HG03175 (cell line): ENCODE measurements around the gene EBF3.

Experiments used
- ATAC-seq: cut with Tn5 transposase; IDR thresholded peaks from one replicate; pipeline ENCODE4 v1.9.1; 2021; ENCODE audit warnings: mild to moderate bottlenecking, moderate library complexity; ENCODE audit not compliant: unreplicated experiment

Gene EBF3

DNA sequence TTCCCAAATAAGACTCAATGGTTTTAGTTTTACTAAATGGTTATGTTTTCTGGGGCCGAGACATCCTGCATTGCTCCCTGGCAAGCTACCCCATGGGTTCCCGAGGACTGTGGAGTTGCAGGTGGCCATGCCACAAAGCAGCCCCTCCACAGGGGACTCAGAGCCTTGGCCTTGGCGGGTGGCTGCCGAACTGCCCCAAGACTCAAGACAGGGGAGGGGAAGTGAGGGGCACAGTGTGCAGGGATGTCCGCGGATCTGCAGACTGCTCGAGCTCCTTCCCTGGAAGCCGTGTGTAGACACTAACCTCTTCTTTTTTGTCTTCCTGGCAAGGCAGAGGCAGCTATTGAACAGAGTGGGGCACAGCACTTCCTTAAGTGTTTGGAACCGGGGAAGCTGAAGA, 154.6 kb downstream of the EBF3 start:
- ATAC-seq: no peak

GRCh38 chr10:129808092-129808983, 155.7 kb downstream of the EBF3 start:
- no peak for ATAC-seq

- ATAC-seq: no peak
Measured at GRCh38 chr10:129807211-129807610, 156.9 kb downstream of the EBF3 start.

GRCh38 chr10:129800796-129801340, 163.2 kb downstream of the EBF3 start:
- no peak for ATAC-seq

DNA sequence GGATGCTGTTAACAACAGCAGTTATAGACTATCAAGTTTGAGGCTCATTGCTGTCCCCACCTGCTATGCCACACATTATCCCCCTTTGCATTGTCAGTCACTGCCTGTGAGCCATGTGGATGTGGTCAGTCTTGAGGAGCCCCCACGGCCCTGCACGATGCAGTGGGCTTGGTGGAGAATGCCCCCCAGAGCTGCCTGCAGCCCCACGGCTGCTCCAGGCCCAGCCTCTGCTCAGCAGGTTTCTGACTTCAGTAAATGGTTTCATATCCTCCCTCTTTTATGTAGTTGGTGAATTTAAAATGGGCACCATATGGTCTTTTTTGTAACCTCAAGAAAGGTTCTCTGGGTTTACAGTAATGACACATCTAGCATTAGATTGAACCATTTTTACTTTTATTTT, 164.1 kb downstream of the EBF3 start:
- ATAC-seq: no peak

GRCh38 chr10:129796710-129797420, 167.2 kb downstream of the EBF3 start:
- ATAC-seq: no peak

GRCh38 chr10:129793996-129794395, 170.1 kb downstream of the EBF3 start:
- no peak for ATAC-seq

GRCh38 chr10:129793479-129793878, 170.6 kb downstream of the EBF3 start:
- ATAC-seq: no peak

DNA sequence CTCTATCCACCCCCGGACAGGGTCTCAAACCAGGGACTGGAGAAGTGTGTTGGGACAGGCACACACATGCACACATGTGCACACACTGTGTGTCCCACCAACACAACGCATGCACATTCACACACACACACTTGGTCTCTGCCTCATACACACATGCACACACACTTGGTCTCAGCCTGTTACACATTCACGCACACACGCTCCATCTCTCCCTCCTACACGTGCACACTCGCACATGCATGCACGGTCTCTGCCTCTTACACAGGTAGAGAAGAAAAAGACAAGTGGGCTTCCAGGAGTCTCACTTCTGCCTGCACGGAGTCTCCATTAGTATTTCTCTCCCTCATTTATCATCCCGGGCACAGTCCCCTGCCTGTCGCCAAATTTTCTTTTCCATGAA, 171.2 kb downstream of the EBF3 start:
- ATAC-seq: no peak

GRCh38 chr10:129792141-129792540, 171.9 kb downstream of the EBF3 start:
- ATAC-seq: no peak

- ATAC-seq: no peak
Measured at GRCh38 chr10:129790715-129791446, 173.2 kb downstream of the EBF3 start.

DNA sequence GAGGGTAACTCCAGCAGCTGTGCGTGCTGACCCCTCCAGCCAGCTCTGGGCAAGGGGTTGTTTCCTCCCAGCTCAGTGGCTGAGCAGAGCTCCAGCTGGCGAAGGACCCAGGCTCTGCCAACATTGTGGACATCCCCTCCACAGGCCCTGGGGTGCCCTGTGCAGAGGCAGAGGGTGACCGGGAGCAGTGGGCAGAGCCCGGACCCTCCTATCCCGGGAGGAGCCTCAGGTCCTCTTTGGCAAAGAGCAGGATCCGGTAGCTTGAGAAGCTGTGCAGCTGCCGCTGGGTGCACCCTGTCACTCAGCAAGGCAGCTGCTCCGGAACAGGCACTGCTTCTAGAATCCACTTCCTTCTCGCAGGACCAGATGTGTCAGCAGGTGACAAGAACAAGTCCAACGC, 175.9 kb downstream of the EBF3 start:
- ATAC-seq: no peak

DNA sequence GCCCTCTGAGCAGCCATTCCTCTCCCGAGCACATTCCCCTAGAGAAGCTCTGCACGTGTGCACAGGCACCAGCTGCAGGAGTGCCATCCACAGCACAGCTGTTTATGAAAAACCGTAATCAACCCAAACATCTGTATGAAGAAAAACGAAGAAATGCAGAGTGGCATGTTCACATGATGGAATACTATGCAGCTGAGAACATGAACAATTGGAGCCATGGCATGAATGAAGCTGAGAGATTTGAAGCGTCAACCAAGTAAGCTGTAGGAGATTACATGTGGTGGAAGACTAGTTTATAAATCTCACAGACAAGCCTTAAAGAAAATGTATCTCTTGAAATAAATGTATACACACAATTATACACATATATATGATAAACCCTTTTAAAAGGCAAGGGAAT, 176.5 kb downstream of the EBF3 start:
- ATAC-seq: no peak

GRCh38 chr10:129786216-129786615, 177.9 kb downstream of the EBF3 start:
- no peak for ATAC-seq

DNA sequence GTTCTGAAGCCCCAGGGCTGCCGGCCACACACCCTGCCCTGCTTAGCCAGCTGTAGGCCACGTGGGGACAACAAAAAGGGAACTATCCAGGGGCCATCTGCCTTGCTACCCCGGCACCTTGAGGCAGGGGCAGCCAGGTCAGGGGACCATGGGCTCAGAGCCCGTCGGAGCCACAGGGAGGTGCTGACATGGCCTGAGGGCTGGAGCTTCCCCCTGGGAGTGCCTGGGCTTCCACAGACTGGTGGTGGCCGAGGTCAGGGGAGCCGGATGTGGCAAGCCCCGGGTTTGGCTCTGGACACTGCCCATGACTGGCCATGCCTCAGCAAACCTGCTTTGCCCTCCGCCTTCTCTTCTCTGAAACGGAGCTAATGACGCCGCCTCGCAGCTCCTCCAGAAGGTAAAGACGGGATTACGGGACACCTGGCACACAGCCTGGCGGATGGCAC, 178.5 kb downstream of the EBF3 start:
- no peak for ATAC-seq
